H1 (cell line): ENCODE measurements around the gene BBS9. TPM values are rescaled to one million over a fixed set of nuclear protein-coding genes. Genes with fewer than 3 reads are reported as not detected.

Experiments used
- CTCF ChIA-PET: fragments of 300-600 bp; sonication (Branson Sonifier 250); formaldehyde crosslinking; loops from one replicate; lab custom pipeline; 2021; ENCODE audit not compliant: partially characterized antibody; lab: Charles Lee
- POLR2A ChIA-PET: fragments of 300-600 bp; sonication (Branson Sonifier 250); formaldehyde crosslinking; loops from one replicate; lab custom pipeline; 2021; ENCODE audit warnings: inconsistent platforms; ENCODE audit not compliant: partially characterized antibody; lab: Charles Lee
- DNase-seq, 2 experiments: peaks; one replicate each; pipeline versions ENCODE4 v3.0.0 to v3.0.0-alpha.2; 2010 to 2022; ENCODE audit warnings: low spot score in 2 of 2, low read depth in 1 of 2, mixed read lengths in 1 of 2
- FAIRE-seq: peaks from 2 replicates; lab custom pipeline; 2011; peaks lifted over from hg19 to GRCh38; lab: Jason Lieb, UNC
- H2AFZ ChIP-seq: 2 replicates; pipeline ENCODE4 v1.8.1; 2012; ENCODE audit warnings: low read length, inconsistent platforms
- H2AK5ac ChIP-seq: 2 replicates; pipeline ENCODE4 v1.6.1; 2013; ENCODE audit warnings: low read depth, low read length
- H2BK120ac ChIP-seq: replicated peaks from 2 replicates; pipeline ENCODE3; 2013; ENCODE audit warnings: low read depth, low read length, inconsistent platforms
- H2BK12ac ChIP-seq: 2 replicates; pipeline ENCODE4 v1.6.1; 2013; ENCODE audit warnings: low read depth, low read length
- H2BK15ac ChIP-seq: 2 replicates; pipeline ENCODE4 v1.6.1; 2013; ENCODE audit warnings: low read length
- H2BK20ac ChIP-seq: 2 replicates; pipeline ENCODE4 v1.6.1; 2013; ENCODE audit warnings: low read length
- H2BK5ac ChIP-seq: 2 replicates; pipeline ENCODE4 v1.6.1; 2013; ENCODE audit warnings: low read depth, low read length
- H3K14ac ChIP-seq: 2 replicates; pipeline ENCODE4 v1.6.1; 2013; ENCODE audit warnings: inconsistent platforms; ENCODE audit not compliant: insufficient read length
- H3K18ac ChIP-seq: 2 replicates; pipeline ENCODE4 v1.6.1; 2013; ENCODE audit warnings: low read length; ENCODE audit errors: extremely low read depth
- H3K23ac ChIP-seq: 2 replicates; pipeline ENCODE4 v1.6.1; 2013; ENCODE audit warnings: inconsistent platforms; ENCODE audit not compliant: insufficient read length
- H3K23me2 ChIP-seq: 2 replicates; pipeline ENCODE4 v1.6.1; 2013; ENCODE audit warnings: low read depth, low read length
- H3K27ac ChIP-seq: 2 replicates; pipeline ENCODE4 v1.6.1; 2011; ENCODE audit warnings: low read depth, low read length, inconsistent platforms
- H3K27me3 ChIP-seq, 4 experiments: replicated peaks in 1 of 4; 1 replicate in 1 of 4; 2 replicates in 3 of 4; pipeline versions ENCODE4 v1.6.1 to v1.8.1; 2011 to 2013; ENCODE audit warnings: low read length in 3 of 4, mild to moderate bottlenecking in 3 of 4, inconsistent platforms in 2 of 4, mixed read lengths in 2 of 4, moderate library complexity in 1 of 4; ENCODE audit not compliant: control insufficient read depth in 3 of 4, insufficient read depth in 3 of 4; ENCODE audit errors: extremely low read depth in 1 of 4
- H3K36me3 ChIP-seq, 4 experiments: 2 replicates each; pipeline versions ENCODE4 v1.6.1 to v1.8.1; 2011 to 2013; ENCODE audit warnings: mild to moderate bottlenecking in 4 of 4, low read length in 3 of 4, moderate library complexity in 2 of 4, control low read depth in 1 of 4, inconsistent platforms in 1 of 4; ENCODE audit not compliant: insufficient read depth in 4 of 4, control insufficient read depth in 2 of 4
- H3K4ac ChIP-seq: replicated peaks from 2 replicates; pipeline ENCODE3; 2013; ENCODE audit warnings: low read length, low read depth, mixed read lengths, inconsistent platforms; ENCODE audit not compliant: insufficient read length
- H3K4me1 ChIP-seq, 4 experiments: replicated peaks in 1 of 4; 1 replicate in 1 of 4; 2 replicates in 3 of 4; pipeline versions ENCODE4 v1.6.1 to v1.8.1; 2011 to 2013; ENCODE audit warnings: low read length in 3 of 4, inconsistent platforms in 2 of 4, mixed read lengths in 1 of 4; ENCODE audit not compliant: insufficient read depth in 4 of 4, control insufficient read depth in 3 of 4
- H3K4me2 ChIP-seq, 2 experiments: 2 replicates each; pipeline versions ENCODE4 v1.6.1 to v1.8.1; 2011 to 2013; ENCODE audit warnings: low read depth in 2 of 2, low read length in 2 of 2, control low read depth in 1 of 2, inconsistent platforms in 1 of 2, mild to moderate bottlenecking in 1 of 2; ENCODE audit not compliant: insufficient read depth in 1 of 2
- H3K4me3 ChIP-seq, 4 experiments: fragments of 200-600, 300-600 bp in 1 of 4; sonication (generic), shearing (Covaris generic), sonication (Bioruptor Twin) in 1 of 4; 2 replicates each; pipeline versions ENCODE4 v1.5.1 to v1.8.1; 2011 to 2016; ENCODE audit warnings: low read length in 4 of 4, low read depth in 3 of 4, control low read depth in 2 of 4, inconsistent platforms in 2 of 4, mild to moderate bottlenecking in 2 of 4, mixed read lengths in 1 of 4, moderate library complexity in 1 of 4; ENCODE audit not compliant: insufficient read depth in 2 of 4; ENCODE audit errors: extremely low read depth in 1 of 4
- H3K56ac ChIP-seq: replicated peaks from 2 replicates; pipeline ENCODE3; 2013; ENCODE audit warnings: low read depth, mild to moderate bottlenecking, mixed read lengths, low read length, inconsistent platforms; ENCODE audit not compliant: insufficient read length
- H3K79me1 ChIP-seq: 2 replicates; pipeline ENCODE4 v1.6.1; 2013; ENCODE audit warnings: low read depth, low read length, control low read depth
- H3K79me2 ChIP-seq, 2 experiments: 2 replicates each; pipeline versions ENCODE4 v1.6.1 to v1.8.1; 2012 to 2013; ENCODE audit warnings: low read length in 2 of 2, mild to moderate bottlenecking in 2 of 2, inconsistent platforms in 1 of 2; ENCODE audit not compliant: insufficient read depth in 2 of 2, control insufficient read depth in 1 of 2
- H3K9ac ChIP-seq, 4 experiments: replicated peaks in 1 of 4; 1 replicate in 1 of 4; 2 replicates in 3 of 4; pipeline versions ENCODE4 v1.6.1 to v1.8.1; 2011 to 2013; ENCODE audit warnings: low read depth in 3 of 4, low read length in 3 of 4, control low read depth in 2 of 4, mild to moderate bottlenecking in 2 of 4, moderate library complexity in 2 of 4, inconsistent platforms in 1 of 4; ENCODE audit errors: extremely low read depth in 1 of 4
- H3K9me3 ChIP-seq, 2 experiments: 2 replicates each; pipeline versions ENCODE4 v1.6.1 to v1.8.1; 2012 to 2013; ENCODE audit warnings: mild to moderate bottlenecking in 2 of 2, moderate library complexity in 2 of 2, control low read depth in 1 of 2, inconsistent platforms in 1 of 2, low read depth in 1 of 2, low read length in 1 of 2, mixed read lengths in 1 of 2; ENCODE audit not compliant: insufficient read depth in 2 of 2
- H4K20me1 ChIP-seq, 2 experiments: replicated peaks in 1 of 2; 2 replicates each; pipeline versions ENCODE3 to v1.8.1; 2011 to 2013; ENCODE audit warnings: inconsistent platforms in 2 of 2, low read length in 2 of 2, mild to moderate bottlenecking in 1 of 2; ENCODE audit not compliant: insufficient read depth in 2 of 2, control insufficient read depth in 1 of 2
- H4K5ac ChIP-seq: 2 replicates; pipeline ENCODE4 v1.6.1; 2013; ENCODE audit warnings: low read length, low read depth, mixed read lengths, inconsistent platforms; ENCODE audit not compliant: insufficient read length
- H4K8ac ChIP-seq: 2 replicates; pipeline ENCODE4 v1.8.0; 2013; ENCODE audit warnings: mild to moderate bottlenecking, moderate library complexity, low read length, inconsistent platforms; ENCODE audit not compliant: insufficient read depth; ENCODE audit errors: extremely low read depth
- H4K91ac ChIP-seq: replicated peaks from 2 replicates; pipeline ENCODE3; 2013; ENCODE audit warnings: low read length, mixed read lengths, inconsistent platforms; ENCODE audit not compliant: insufficient read length
- BACH1 ChIP-seq: IDR thresholded peaks from 2 replicates; pipeline ENCODE4 v1.6.1; 2012; ENCODE audit warnings: low read length, improper control_type of control experiment
- CBX5 ChIP-seq: fragments of 300-800, 300-1000 bp; sonication (generic); IDR thresholded peaks from 2 replicates; pipeline ENCODE4 v1.7.1; 2016; ENCODE audit warnings: antibody characterized with exemption, low read length, low read depth
- CBX8 ChIP-seq: fragments of 300-800, 300-1000 bp; sonication (generic); IDR thresholded peaks from 2 replicates; pipeline ENCODE4 v1.7.1; 2016; ENCODE audit warnings: low read depth, low read length, borderline replicate concordance
- CTBP2 ChIP-seq: IDR thresholded peaks from 2 replicates; pipeline ENCODE4 v1.7.0; 2011; ENCODE audit warnings: borderline replicate concordance, mild to moderate bottlenecking, moderate library complexity, mixed read lengths, low read length; ENCODE audit not compliant: insufficient read depth, insufficient read length
- FOSL1 ChIP-seq: IDR thresholded peaks from 2 replicates; pipeline ENCODE4 v1.6.1; 2011; ENCODE audit warnings: mild to moderate bottlenecking, low read depth, low read length, moderate library complexity; ENCODE audit not compliant: insufficient read depth
- KDM4A ChIP-seq: IDR thresholded peaks from one replicate; pipeline ENCODE4 v1.7.1; 2012; ENCODE audit warnings: low read depth, mild to moderate bottlenecking, moderate library complexity, low read length, inconsistent platforms; ENCODE audit not compliant: severe bottlenecking
- KDM5A ChIP-seq: fragments of 200-600 bp; IDR thresholded peaks from 2 replicates; pipeline ENCODE4 v1.7.1; 2012; ENCODE audit warnings: mild to moderate bottlenecking, low read length, inconsistent platforms, mixed read lengths
- NRF1 ChIP-seq: IDR thresholded peaks from 2 replicates; pipeline ENCODE4 v1.6.1; 2011; ENCODE audit warnings: mild to moderate bottlenecking, low read depth, low read length, improper control_type of control experiment
- PHF8 ChIP-seq: fragments of 200-600 bp; sonication (generic); conservative IDR thresholded peaks from 2 replicates; pipeline ENCODE4 v1.7.1; 2012; ENCODE audit warnings: low read depth, mild to moderate bottlenecking, inconsistent platforms, low read length, moderate library complexity
- POLR2AphosphoS5 ChIP-seq: IDR thresholded peaks from 2 replicates; pipeline ENCODE4 v1.6.1; 2011; ENCODE audit warnings: low read depth, low read length
- RBBP5 ChIP-seq: IDR thresholded peaks from 2 replicates; pipeline ENCODE4 v1.7.1; 2012; ENCODE audit warnings: low read depth, mild to moderate bottlenecking, inconsistent platforms, low read length, moderate library complexity, borderline replicate concordance
- RNF2 ChIP-seq: fragments of 200-900, 300-1000 bp; sonication (generic); IDR thresholded peaks from 2 replicates; pipeline ENCODE4 v1.7.1; 2016; ENCODE audit warnings: borderline replicate concordance, low read depth, mild to moderate bottlenecking, antibody characterized with exemption, low read length; ENCODE audit not compliant: poor library complexity, severe bottlenecking; ENCODE audit errors: missing control alignments
- WGBS, 2 experiments: shearing (Covaris generic) in 1 of 2; methylation state at CpG; one replicate each; pipeline versions ENCODE4 v1.1.6 to v1.1.7; 2013 to 2015; ENCODE audit warnings: low lambda C conversion rate in 2 of 2, mixed read lengths in 2 of 2, inconsistent platforms in 1 of 2, low coverage in 1 of 2, missing lambda C conversion rate in 1 of 2; ENCODE audit not compliant: insufficient replicate concordance in 2 of 2, insufficient coverage in 1 of 2, insufficient read length in 1 of 2; ENCODE audit errors: extremely low coverage in 1 of 2, missing lambda C conversion rate in 1 of 2; 5-methylcytosine and 5-hydroxymethylcytosine counted together
- polyA plus RNA-seq, 7 experiments: library from polyadenylated mRNA; depleted of rRNA in 3 of 7; stranded (reverse) in 5 of 7; unstranded in 2 of 7; fragments of >200 nt in 5 of 7; fragments of 200-250 nt in 2 of 7; gene quantifications; 1 replicate in 5 of 7; 2 replicates in 1 of 7; 4 replicates in 1 of 7; pipeline versions ENCODE4 v1.2.1 to v1.2.3, GENCODE V29; 2011 to 2013; ENCODE audit warnings: missing spikeins in 2 of 7, mixed read lengths in 2 of 7
- total RNA-seq: library from RNA; stranded (reverse); fragmentation: NEBNext Ultra II Directional; extraction: Animal tissue kit (Norgen Biotek cat#: 25700); gene quantifications from 2 replicates; pipeline ENCODE4 v1.2.1, GENCODE V29; 2021
- TF ChIP-seq, protein P1 (sequence below): IDR thresholded peaks from 2 replicates; pipeline ENCODE4 v1.6.1; 2012; ENCODE audit warnings: low read length, inconsistent platforms

Gene BBS9
- total and polyA plus RNA-seq, 2 of the 8 experiments (the other 6 are each of a cell fraction or from before 2014, with no cell fraction given), result 22.3 to 37.0 TPM

DNA sequence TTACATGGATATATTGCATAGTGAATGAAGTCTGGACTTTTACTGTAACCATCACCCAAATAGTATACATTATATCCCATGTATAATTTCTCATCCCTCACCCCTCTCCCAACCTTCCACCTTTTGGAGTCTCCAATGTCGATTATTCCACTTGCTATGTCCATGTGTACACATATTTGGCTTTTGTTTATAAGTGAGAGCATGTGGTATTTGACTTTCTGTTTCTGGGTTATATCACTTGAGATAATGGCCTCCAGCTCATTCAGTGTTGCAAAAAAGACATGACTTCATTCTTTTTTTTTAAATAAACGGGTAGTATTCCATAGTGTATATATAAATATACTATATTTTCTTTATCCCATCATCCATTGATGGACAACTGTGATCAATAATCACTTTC, 487.4 kb downstream of the BBS9 start:
- no peaks in the 10 kb centered on the region for H3K79me2 ChIP-seq
- no peaks in the 10 kb centered on the region for H3K27me3 ChIP-seq
- H4K20me1 ChIP-seq, result no peaks in the 10 kb centered on the region
- H2BK5ac ChIP-seq, result no peak overlapping the region
- no peak overlapping the region for H3K27ac ChIP-seq
- no peak for FAIRE-seq
- 85% methylated on average over 2 of the region's 2 CpGs; no CpG with 5 or more reads in 1 of the 2 experiments for WGBS, 2 experiments
- no peaks in the 10 kb centered on the region for H3K4me1 ChIP-seq
- no peak overlapping the region for H3K9ac ChIP-seq
- H3K14ac ChIP-seq, result no peak overlapping the region
- H4K8ac ChIP-seq, result no peak overlapping the region
- H3K79me1 ChIP-seq, result no peaks in the 10 kb centered on the region
- no peaks in the 10 kb centered on the region for H3K9me3 ChIP-seq
- no peak overlapping the region for H3K23ac ChIP-seq
- no peak overlapping the region for H3K56ac ChIP-seq
- H2BK15ac ChIP-seq, result no peak overlapping the region
- H3K23me2 ChIP-seq, result no peaks in the 10 kb centered on the region
- no peak overlapping the region for H4K91ac ChIP-seq
- no peak overlapping the region for H2BK12ac ChIP-seq
- H2BK20ac ChIP-seq, result no peak overlapping the region
- H3K18ac ChIP-seq, result no peak overlapping the region
- CTCF ChIA-PET, result no interaction called here
- DNase-seq, result no peak
- H2BK120ac ChIP-seq, result no peak overlapping the region
- no peak overlapping the region for H4K5ac ChIP-seq
- no peak overlapping the region for H2AK5ac ChIP-seq
- H3K4me3 ChIP-seq, result no peak overlapping the region
- H3K4me2 ChIP-seq, result no peak overlapping the region
- no peaks in the 10 kb centered on the region for H3K36me3 ChIP-seq
- H3K4ac ChIP-seq, result no peak overlapping the region
- POLR2A ChIA-PET, result no interaction called here
- no peak overlapping the region for H2AFZ ChIP-seq
- TF ChIP-seq FOSL1, result no peak
- no peak for TF ChIP-seq CBX5
- TF ChIP-seq, protein P1, sequence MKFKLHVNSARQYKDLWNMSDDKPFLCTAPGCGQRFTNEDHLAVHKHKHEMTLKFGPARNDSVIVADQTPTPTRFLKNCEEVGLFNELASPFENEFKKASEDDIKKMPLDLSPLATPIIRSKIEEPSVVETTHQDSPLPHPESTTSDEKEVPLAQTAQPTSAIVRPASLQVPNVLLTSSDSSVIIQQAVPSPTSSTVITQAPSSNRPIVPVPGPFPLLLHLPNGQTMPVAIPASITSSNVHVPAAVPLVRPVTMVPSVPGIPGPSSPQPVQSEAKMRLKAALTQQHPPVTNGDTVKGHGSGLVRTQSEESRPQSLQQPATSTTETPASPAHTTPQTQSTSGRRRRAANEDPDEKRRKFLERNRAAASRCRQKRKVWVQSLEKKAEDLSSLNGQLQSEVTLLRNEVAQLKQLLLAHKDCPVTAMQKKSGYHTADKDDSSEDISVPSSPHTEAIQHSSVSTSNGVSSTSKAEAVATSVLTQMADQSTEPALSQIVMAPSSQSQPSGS, result no peak
- no peak for TF ChIP-seq KDM4A
- TF ChIP-seq RBBP5, result no peak
- TF ChIP-seq CBX8, result no peak
- TF ChIP-seq KDM5A, result no peak
- TF ChIP-seq RNF2, result no peak
- no peak for TF ChIP-seq NRF1
- TF ChIP-seq BACH1, result no peak
- TF ChIP-seq CTBP2, result no peak
- no peak for TF ChIP-seq PHF8
- no peak for TF ChIP-seq POLR2AphosphoS5
